ENCODE results near the gene RNU6-9. TPM values are rescaled to one million over a fixed set of nuclear protein-coding genes. Genes with fewer than 3 reads are reported as not detected.

RNU6-9 gene
- total RNA-seq, 2 donors from 2014 or later, result not detected

GRCh38 chr19:854549-854948 lies 38.7 kb upstream of the RNU6-9 start:
- no peaks in the 10 kb centered on the region for H3K36me3 Mint-ChIP-seq (ENCODE audit: low read depth)
- ATAC-seq (no peak), DNase-seq (no peak)
- H3K27me3 Mint-ChIP-seq, result peaks cover 3% of the 10 kb centered on the region
- no peaks in the 10 kb centered on the region for H3K9me3 ChIP-seq (ENCODE audit: control insufficient read depth, low read length, poor library complexity, severe bottlenecking)
- H3K27ac Mint-ChIP-seq, result no peak overlapping the region
- H3K4me1 Mint-ChIP-seq, result peaks cover 3% of the 10 kb centered on the region
- H3K4me3 Mint-ChIP-seq, result no peak overlapping the region

- no peak for DNase-seq
- ATAC-seq, result no peak
- Mint-ChIP-seq H3K27ac (no peak overlapping the region), H3K36me3 (ENCODE audit: low read depth) (no peaks in the 10 kb centered on the region), H3K4me3 (no peak overlapping the region), H3K27me3 (no peaks in the 10 kb centered on the region), H3K4me1 (peaks cover 3% of the 10 kb centered on the region)
- H3K9me3 ChIP-seq (ENCODE audit: control insufficient read depth, low read length, poor library complexity, severe bottlenecking), result no peaks in the 10 kb centered on the region
Observed at GRCh38 chr19:855142-855541, 38.1 kb upstream of the RNU6-9 start.

GRCh38 chr19:855566-856120 lies 37.6 kb upstream of the RNU6-9 start:
- H3K9me3 ChIP-seq (ENCODE audit: control insufficient read depth, low read length, poor library complexity, severe bottlenecking), result no peaks in the 10 kb centered on the region
- H3K27ac Mint-ChIP-seq, result no peak overlapping the region
- ATAC-seq, result no peak
- H3K36me3 Mint-ChIP-seq (ENCODE audit: low read depth), result no peaks in the 10 kb centered on the region
- H3K4me1 Mint-ChIP-seq, result peaks cover 3% of the 10 kb centered on the region
- no peaks in the 10 kb centered on the region for H3K27me3 Mint-ChIP-seq
- DNase-seq, result no peak
- no peak overlapping the region for H3K4me3 Mint-ChIP-seq

- no peaks in the 10 kb centered on the region for H3K9me3 ChIP-seq (ENCODE audit: control insufficient read depth, low read length, poor library complexity, severe bottlenecking)
- Mint-ChIP-seq H3K36me3 (ENCODE audit: low read depth) (no peaks in the 10 kb centered on the region), H3K4me3 (no peak overlapping the region), H3K27ac (peak overlapping the region; percentile 81), H3K27me3 (no peaks in the 10 kb centered on the region), H3K4me1 (peaks cover 10% of the 10 kb centered on the region)
- DNase-seq (no peak), ATAC-seq (no peak)
Observed at GRCh38 chr19:858284-858683, 35.0 kb upstream of the RNU6-9 start.

- Mint-ChIP-seq H3K4me1 (peaks cover 13% of the 10 kb centered on the region), H3K27me3 (no peaks in the 10 kb centered on the region), H3K27ac (no peak within 1 kb of the TSS), H3K4me3 (peak within 1 kb of the TSS; percentile 56), H3K36me3 (ENCODE audit: low read depth) (no peaks in the 10 kb centered on the region)
- H3K9me3 ChIP-seq (ENCODE audit: control insufficient read depth, low read length, poor library complexity, severe bottlenecking), result no peaks in the 10 kb centered on the region
- DNase-seq (no peak), ATAC-seq (no peak)
Observed at GRCh38 chr19:858868-859843, 34.1 kb upstream of the RNU6-9 start, which contains the start of gene CFD. Gene CFD (plus strand): TSS chr19:859664. CDS start chr19:859690, 26 bp downstream.

GRCh38 chr19:861141-861755 lies 32.0 kb upstream of the RNU6-9 start:
- no peak for ATAC-seq
- Mint-ChIP-seq H3K27ac (no peak overlapping the region), H3K4me1 (peaks cover 13% of the 10 kb centered on the region), H3K4me3 (peak overlapping the region; percentile 81), H3K36me3 (ENCODE audit: low read depth) (no peaks in the 10 kb centered on the region), H3K27me3 (no peaks in the 10 kb centered on the region)
- no peaks in the 10 kb centered on the region for H3K9me3 ChIP-seq (ENCODE audit: control insufficient read depth, low read length, poor library complexity, severe bottlenecking)
- DNase-seq, result no peak

- peak overlapping the region; percentile 91 for H3K27ac Mint-ChIP-seq
- DNase-seq (peak; percentile 48 to 64 (median 64)), ATAC-seq (peak; percentile 43)
- H3K9me3 ChIP-seq (ENCODE audit: control insufficient read depth, low read length, poor library complexity, severe bottlenecking), result no peaks in the 10 kb centered on the region
- H3K27me3 Mint-ChIP-seq, result no peaks in the 10 kb centered on the region
- peaks cover 12% of the 10 kb centered on the region for H3K4me1 Mint-ChIP-seq
- peak overlapping the region; percentile 81 for H3K4me3 Mint-ChIP-seq
- no peaks in the 10 kb centered on the region for H3K36me3 Mint-ChIP-seq (ENCODE audit: low read depth)
Observed at GRCh38 chr19:861756-862580, 31.3 kb upstream of the RNU6-9 start.

GRCh38 chr19:862581-863314 lies 30.5 kb upstream of the RNU6-9 start:
- peak overlapping the region; percentile 81 for H3K4me3 Mint-ChIP-seq

GRCh38 chr19:863315-863620 lies 30.0 kb upstream of the RNU6-9 start:
- Mint-ChIP-seq H3K27me3 (no peaks in the 10 kb centered on the region), H3K36me3 (ENCODE audit: low read depth) (no peaks in the 10 kb centered on the region), H3K4me3 (peak overlapping the region; percentile 81), H3K27ac (peak overlapping the region; percentile 91), H3K4me1 (peaks cover 10% of the 10 kb centered on the region)
- DNase-seq, result no peak
- no peaks in the 10 kb centered on the region for H3K9me3 ChIP-seq (ENCODE audit: control insufficient read depth, low read length, poor library complexity, severe bottlenecking)
- no peak for ATAC-seq

More at GRCh38 chr19:862581-863314, 30.5 kb upstream of the RNU6-9 start:
- peak; percentile 66 for ATAC-seq
- peak; percentile 70 to 77 (median 74) for DNase-seq
- H3K9me3 ChIP-seq (ENCODE audit: control insufficient read depth, low read length, poor library complexity, severe bottlenecking), result no peaks in the 10 kb centered on the region
- no peaks in the 10 kb centered on the region for H3K36me3 Mint-ChIP-seq (ENCODE audit: low read depth)
- H3K4me1 Mint-ChIP-seq, result peaks cover 10% of the 10 kb centered on the region
- H3K27ac Mint-ChIP-seq, result peak overlapping the region; percentile 91
- H3K27me3 Mint-ChIP-seq, result no peaks in the 10 kb centered on the region

- Mint-ChIP-seq H3K27ac (peak overlapping the region; percentile 41), H3K27me3 (no peaks in the 10 kb centered on the region), H3K4me1 (peaks cover 18% of the 10 kb centered on the region), H3K4me3 (no peak overlapping the region), H3K36me3 (ENCODE audit: low read depth) (peaks cover 2% of the 10 kb centered on the region)
- H3K9me3 ChIP-seq (ENCODE audit: control insufficient read depth, low read length, poor library complexity, severe bottlenecking), result no peaks in the 10 kb centered on the region
- ATAC-seq (no peak), DNase-seq (no peak)
Observed at GRCh38 chr19:866769-867300, 26.4 kb upstream of the RNU6-9 start.

- Mint-ChIP-seq H3K4me1 (peaks cover 20% of the 10 kb centered on the region), H3K27ac (peak overlapping the region; percentile 41)
Observed at GRCh38 chr19:867301-867793, 25.9 kb upstream of the RNU6-9 start.

More at GRCh38 chr19:867301-867793, 25.9 kb upstream of the RNU6-9 start:
- H3K9me3 ChIP-seq (ENCODE audit: control insufficient read depth, low read length, poor library complexity, severe bottlenecking), result no peaks in the 10 kb centered on the region
- no peaks in the 10 kb centered on the region for H3K27me3 Mint-ChIP-seq
- ATAC-seq (no peak), DNase-seq (no peak)
- H3K4me3 Mint-ChIP-seq, result peak overlapping the region; percentile 19
- peaks cover 2% of the 10 kb centered on the region for H3K36me3 Mint-ChIP-seq (ENCODE audit: low read depth)
